CD1c-positive myeloid dendritic cell (primary cell): ENCODE measurements around the gene METTL22.

ENCODE experiments used
- DNase-seq: peaks from one replicate; pipeline ENCODE4 v3.0.0-alpha.2; 2016; ENCODE audit errors: extremely low spot score

METTL22 gene

GRCh38 chr16:8621572-8622314, at the start of gene METTL22:
Gene METTL22, plus strand, starts transcription at chr16:8621698. Its CDS starts 3,968 bp downstream, at chr16:8625666.
- DNase-seq = peak; percentile 95

- no peak for DNase-seq
Measured at GRCh38 chr16:8572063-8572918, 49.2 kb upstream of the METTL22 start.

- DNase-seq = peak; percentile 38
Measured at GRCh38 chr16:8572919-8573724, 48.4 kb upstream of the METTL22 start.

GRCh38 chr16:8575399-8575798, 46.1 kb upstream of the METTL22 start:
- DNase-seq = no peak

DNA sequence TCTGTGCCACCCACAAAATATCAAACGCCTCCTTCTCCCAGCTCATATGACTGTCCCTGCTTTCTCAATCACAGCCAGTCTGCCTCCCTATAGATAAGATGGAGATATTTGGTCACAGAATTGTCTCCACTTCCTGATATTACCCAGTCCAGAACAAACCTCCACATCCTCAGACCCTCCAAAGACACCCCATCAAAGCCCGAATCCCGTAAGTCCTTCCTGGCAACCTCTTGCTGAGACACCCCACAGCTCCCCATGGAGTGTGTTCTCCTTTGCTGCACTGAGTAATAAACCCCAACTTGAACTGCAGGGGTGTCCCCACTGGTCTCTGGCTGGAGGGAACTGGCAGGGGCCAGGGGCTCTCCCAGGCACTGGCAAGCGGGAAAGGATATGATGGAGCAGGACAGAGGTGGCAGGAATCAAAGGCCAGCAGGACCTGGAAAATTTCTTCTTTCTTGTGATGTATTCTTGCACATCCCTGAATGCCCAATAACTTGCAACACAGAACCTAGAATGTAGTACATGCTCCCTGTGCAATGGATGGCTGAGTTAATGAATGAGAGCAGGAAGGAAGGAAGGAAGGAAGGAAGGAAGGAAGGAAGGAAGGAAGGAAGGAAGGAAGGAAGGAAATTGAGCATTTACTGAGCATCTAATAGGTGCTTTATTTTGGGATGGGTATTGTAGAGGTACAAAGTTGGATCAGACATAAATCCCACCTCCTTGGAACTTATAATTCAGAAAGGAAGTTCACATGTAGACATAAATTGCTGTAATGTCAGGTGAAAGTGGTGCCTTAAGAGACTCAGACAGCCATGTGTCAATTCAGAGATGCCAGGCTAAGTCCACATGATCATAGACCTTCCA, 45.1 kb upstream of the METTL22 start:
- DNase-seq = no peak

GRCh38 chr16:8577678-8578304, 43.7 kb upstream of the METTL22 start:
- DNase-seq = no peak

GRCh38 chr16:8579559-8579958, 41.9 kb upstream of the METTL22 start:
- no peak for DNase-seq

GRCh38 chr16:8581831-8582580, 39.5 kb upstream of the METTL22 start:
- DNase-seq = peak; percentile 87

DNA sequence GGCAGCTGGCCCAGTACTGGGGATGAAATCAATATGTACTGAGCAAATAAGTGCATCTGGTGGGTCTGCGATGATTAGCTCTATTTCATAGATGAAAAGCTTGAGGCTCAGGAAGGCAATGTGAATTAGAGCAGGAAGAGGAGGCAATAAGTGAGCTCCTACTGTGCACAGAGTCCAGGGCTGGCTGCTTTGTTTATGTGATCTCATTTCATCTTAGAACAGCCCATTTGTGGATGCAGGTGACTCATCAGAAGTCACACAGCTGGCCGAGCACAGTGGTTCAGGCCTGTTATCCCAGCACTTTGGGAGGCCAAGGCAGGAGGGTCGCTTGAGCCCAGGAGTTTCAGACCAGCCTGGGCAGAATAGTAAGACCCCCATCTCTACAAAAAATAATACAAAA, 38.3 kb upstream of the METTL22 start:
- DNase-seq = no peak

DNA sequence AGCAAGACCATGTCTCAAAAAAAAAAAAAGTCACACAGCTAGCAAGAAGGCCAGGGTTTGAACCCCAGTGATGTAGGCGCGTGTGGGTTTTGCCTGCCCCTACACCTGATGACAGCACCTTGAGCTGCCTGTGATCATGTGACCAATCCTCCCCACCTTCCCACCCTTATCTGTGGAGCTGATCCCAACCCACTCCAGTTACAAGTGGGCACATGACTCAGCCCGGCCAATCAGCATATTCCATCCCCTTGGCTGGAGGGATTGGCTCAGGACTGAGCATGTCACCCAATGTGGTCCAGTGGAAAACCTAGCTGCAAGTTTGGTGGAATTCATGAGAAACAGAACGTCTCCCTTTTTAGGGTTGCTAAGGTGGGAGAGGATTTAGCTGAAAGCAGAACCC, 37.8 kb upstream of the METTL22 start:
- no peak for DNase-seq

DNA sequence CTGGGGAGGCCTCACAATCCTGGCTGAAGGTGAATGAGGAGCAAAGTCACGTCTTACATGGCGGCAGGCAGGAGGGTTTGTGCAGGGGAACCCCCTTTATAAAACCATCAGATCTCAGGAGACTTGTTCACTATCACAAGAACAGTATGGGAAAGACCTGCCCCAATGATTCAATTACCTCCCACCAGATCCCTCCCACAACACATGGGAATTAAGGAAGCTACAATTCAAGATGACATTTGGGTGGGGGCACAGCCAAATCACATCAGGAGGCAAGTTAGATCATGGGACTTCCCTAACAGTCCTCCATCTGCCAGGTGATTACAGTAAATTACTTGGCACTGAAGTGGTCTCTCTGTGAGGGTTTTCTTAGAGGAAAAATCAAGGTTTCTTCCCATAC, 36.5 kb upstream of the METTL22 start:
- no peak for DNase-seq

- DNase-seq = no peak
Measured at GRCh38 chr16:8585857-8586256, 35.6 kb upstream of the METTL22 start.

DNA sequence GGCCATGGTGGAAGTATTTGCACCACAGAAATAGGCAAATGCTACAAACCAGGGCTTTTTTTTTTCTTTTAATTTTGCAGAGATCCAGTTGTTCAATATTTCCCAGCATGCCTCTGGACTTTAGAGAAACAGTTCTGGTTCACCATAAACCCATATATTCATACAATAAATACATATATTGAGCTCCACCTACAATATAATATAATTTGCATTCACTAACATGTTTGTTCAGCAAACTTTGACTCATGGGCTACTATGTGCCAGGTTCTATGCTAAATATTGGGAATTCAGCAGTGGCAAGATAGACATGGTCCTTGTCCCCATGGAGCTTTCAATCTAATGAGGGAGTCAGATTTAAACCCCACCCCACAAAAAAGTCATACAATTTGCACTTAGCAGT, 34.4 kb upstream of the METTL22 start:
- no peak for DNase-seq

DNA sequence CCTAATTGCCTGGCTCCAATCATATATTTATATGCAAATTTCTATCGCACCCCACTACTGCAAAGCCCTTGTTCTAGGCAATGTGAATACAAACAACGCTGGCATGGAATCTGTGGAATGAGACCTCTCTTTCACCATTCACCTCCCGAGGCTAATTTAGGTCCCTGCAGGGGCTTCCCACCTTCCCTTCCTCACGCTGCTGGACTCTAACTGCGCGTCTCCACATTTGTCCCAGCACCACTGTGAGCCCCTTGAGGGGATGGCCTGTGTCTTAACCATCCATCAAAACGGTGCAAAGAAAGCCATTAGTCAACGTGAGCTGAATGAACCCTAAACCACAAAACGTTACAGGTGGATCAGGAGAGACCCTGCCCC, 32.8 kb upstream of the METTL22 start:
- DNase-seq = no peak

DNA sequence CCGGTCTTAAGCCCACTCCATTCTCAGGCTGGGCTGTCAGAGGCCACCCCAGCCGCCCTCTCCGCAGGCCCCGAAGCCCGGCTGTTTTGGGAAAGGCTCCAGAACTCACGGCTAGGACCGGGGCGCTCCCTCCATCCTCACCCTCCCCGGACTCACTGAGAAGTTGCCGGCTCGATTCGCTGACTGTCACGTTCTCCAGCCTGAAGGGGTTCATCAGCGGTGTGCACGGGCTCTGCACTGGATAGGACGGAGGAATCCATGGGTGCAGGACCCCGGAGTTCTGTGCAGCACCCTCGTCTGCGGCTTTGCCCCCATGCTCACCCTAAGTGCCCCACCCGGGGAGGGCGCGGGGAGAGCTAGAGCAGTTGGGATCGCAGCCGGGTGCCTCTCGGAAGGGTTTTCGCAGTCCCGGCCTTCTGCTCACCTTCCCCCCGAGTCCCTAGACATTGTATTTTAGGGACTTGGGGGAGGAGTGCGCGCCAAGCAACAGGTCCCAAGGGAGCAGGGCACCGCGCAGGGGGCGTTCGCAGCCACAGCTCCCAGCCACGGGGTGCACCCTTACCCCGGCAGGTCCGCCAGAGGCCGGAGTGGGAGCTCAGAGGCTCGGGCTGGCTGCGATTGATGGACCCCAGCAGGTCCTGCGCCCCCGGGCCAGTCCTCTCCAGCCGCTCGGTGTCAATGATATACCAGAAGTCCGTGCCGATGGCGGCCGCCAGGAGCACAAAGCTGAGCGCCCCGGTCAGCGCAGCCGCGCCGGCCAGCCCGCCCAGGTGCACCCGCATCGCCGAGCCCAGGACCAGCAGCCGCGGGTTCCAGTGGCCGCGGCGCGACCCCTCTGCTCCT, 32.2 kb upstream of the METTL22 start:
- no peak for DNase-seq

DNA sequence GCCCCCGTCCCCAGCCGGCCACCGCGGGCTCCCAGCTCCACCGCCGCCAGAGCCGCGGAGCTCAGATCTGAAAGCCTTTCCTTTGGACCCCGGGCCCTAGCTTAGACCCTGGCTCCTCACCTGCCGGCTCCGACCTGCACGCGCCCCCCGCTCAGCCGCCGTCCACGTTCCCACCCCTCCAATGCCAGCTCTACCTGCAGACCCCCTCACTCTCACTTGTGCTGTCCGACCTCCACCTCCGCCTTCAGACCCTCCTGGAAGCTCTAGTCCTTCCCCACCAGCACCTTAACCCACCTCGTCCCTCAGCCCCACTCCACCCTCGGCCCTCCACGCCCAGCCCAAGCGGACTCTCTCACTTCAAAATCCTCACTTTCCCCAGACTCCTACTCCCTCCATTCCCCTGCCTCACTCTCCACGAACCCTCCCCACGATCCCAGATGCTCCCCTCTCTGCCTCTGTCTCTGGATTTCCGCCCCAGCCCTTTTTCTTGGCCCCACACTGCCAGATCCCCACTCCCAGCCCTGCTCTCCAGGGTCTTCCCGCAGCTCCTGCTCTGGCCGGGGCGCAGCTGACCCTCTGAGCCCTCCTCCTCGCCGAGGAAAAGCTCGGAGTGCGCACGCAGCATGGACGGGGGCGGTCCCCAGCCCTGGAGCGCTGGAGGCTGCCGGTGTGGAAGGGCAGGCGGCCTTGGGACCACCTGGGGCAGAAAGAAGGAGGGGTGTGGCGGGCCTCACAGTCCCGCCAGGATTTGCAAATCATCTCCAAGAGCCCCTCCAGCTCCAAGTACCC, 31.4 kb upstream of the METTL22 start, which contains the start of gene TMEM114:
TMEM114 (minus strand) TSS at position 612 of the 789 bp plus-strand sequence. CDS start 673 bp downstream, outside the sequence.
- DNase-seq = no peak

DNA sequence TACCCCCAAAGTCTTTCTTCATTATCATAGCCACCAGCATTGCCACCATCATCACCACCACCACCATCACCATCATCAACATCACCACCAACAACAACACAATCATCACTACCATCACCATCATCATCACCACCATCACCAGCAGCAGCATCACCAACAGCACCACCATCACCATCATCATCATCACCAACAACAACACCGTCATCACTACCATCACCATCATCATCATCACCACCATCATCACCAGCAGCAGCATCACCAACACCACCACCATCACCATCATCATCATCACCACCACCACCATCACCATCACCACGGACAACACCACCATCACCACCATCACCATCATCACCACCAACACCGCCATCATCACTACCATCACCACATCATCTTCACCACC, 30.7 kb upstream of the METTL22 start:
- DNase-seq = no peak

GRCh38 chr16:8591451-8591850, 30.0 kb upstream of the METTL22 start:
- no peak for DNase-seq
